HepG2 (cell line): ENCODE measurements around the gene P3H4. TPM values are rescaled to one million over a fixed set of nuclear protein-coding genes. Genes with fewer than 3 reads are reported as not detected.
A peak's percentile ranks its signal among the peaks of the same experiment; 100 is the strongest.

Experiments used
- DRAP1 ChIP-seq: IDR thresholded peaks from 2 replicates; pipeline ENCODE4 v1.6.1; 2016; ENCODE audit warnings: missing genetic modification reagents, missing compliant biosample characterization
- GLMP ChIP-seq: sonication (generic); formaldehyde crosslinking; IDR thresholded peaks from 2 replicates; pipeline ENCODE4 v1.9.0; 2021; ENCODE audit warnings: missing genetic modification reagents, mild to moderate bottlenecking, borderline replicate concordance
- GTF3A ChIP-seq: sonication (generic); formaldehyde crosslinking; conservative IDR thresholded peaks from 2 replicates; pipeline ENCODE4 v1.4.0; 2020; ENCODE audit warnings: mild to moderate bottlenecking, missing genetic modification reagents
- HOXA5 ChIP-seq: sonication (generic); formaldehyde crosslinking; IDR thresholded peaks from 2 replicates; pipeline ENCODE4 v1.4.0; 2020; ENCODE audit warnings: missing genetic modification reagents
- KDM6A ChIP-seq: IDR thresholded peaks from 2 replicates; pipeline ENCODE4 v1.6.1; 2016; ENCODE audit warnings: low read depth
- MAZ ChIP-seq, 2 experiments: sonication (generic) in 1 of 2; formaldehyde crosslinking in 1 of 2; IDR thresholded peaks; 2 replicates each; pipeline versions ENCODE4 v1.5.0 to v1.6.1; 2012 to 2020; ENCODE audit warnings: low read depth in 2 of 2, mild to moderate bottlenecking in 2 of 2, borderline replicate concordance in 1 of 2, improper control_type of control experiment in 1 of 2, low read length in 1 of 2, missing genetic modification reagents in 1 of 2, moderate library complexity in 1 of 2
- PAXIP1 ChIP-seq: sonication (generic); formaldehyde crosslinking; conservative IDR thresholded peaks from 2 replicates; pipeline ENCODE4 v1.4.0; 2020; ENCODE audit warnings: mild to moderate bottlenecking, missing genetic modification reagents, moderate library complexity
- PHF20 ChIP-seq: sonication (generic); formaldehyde crosslinking; IDR thresholded peaks from 2 replicates; pipeline ENCODE4 v1.5.0; 2020; ENCODE audit warnings: mild to moderate bottlenecking, missing genetic modification reagents
- SALL2 ChIP-seq: sonication (generic); formaldehyde crosslinking; IDR thresholded peaks from 2 replicates; pipeline ENCODE4 v1.8.1; 2023; ENCODE audit warnings: mild to moderate bottlenecking, missing genetic modification reagents, inconsistent platforms
- SIN3A ChIP-seq: IDR thresholded peaks from 2 replicates; pipeline ENCODE4 v1.6.1; 2011; ENCODE audit warnings: low read depth, mild to moderate bottlenecking, control low read depth, low read length, borderline replicate concordance
- SOX6 ChIP-seq, 2 experiments: fragments of 450-650 bp in 1 of 2; sonication (generic) in 1 of 2; formaldehyde crosslinking in 1 of 2; IDR thresholded peaks; 2 replicates each; pipeline versions ENCODE4 v1.4.0 to v1.6.1; 2017 to 2020; ENCODE audit warnings: antibody characterized with exemption in 1 of 2, mild to moderate bottlenecking in 1 of 2, missing genetic modification reagents in 1 of 2
- ZBTB1 ChIP-seq: sonication (generic); formaldehyde crosslinking; IDR thresholded peaks from 2 replicates; pipeline ENCODE4 v1.4.0; 2020; ENCODE audit warnings: missing genetic modification reagents, borderline replicate concordance
- ZFP1 ChIP-seq: IDR thresholded peaks from 2 replicates; pipeline ENCODE4 v1.6.1; 2016
- ZMYM3 ChIP-seq: sonication (generic); formaldehyde crosslinking; IDR thresholded peaks from 2 replicates; pipeline ENCODE4 v1.5.1; 2020; ENCODE audit warnings: mild to moderate bottlenecking, missing genetic modification reagents
- ZNF784 ChIP-seq: sonication (generic); formaldehyde crosslinking; IDR thresholded peaks from 2 replicates; pipeline ENCODE4 v1.5.1; 2020; ENCODE audit warnings: missing genetic modification reagents, mild to moderate bottlenecking, borderline replicate concordance
- polyA plus RNA-seq, 8 experiments: library from polyadenylated mRNA; depleted of rRNA in 3 of 8; stranded (reverse) in 7 of 8; unstranded in 1 of 8; fragments of >200 nt; fragmentation: Illumina TruSeq in 4 of 8; extraction: Trizol in 4 of 8; gene quantifications; 2 replicates each; pipeline versions ENCODE4 v1.2.1 to v1.2.3, GENCODE V29; 2011 to 2016; ENCODE audit warnings: low read depth in 4 of 8, missing spikeins in 1 of 8, mixed read lengths in 1 of 8; ENCODE audit not compliant: insufficient read depth in 1 of 8
- total RNA-seq, 5 experiments: library from RNA; depleted of rRNA; stranded (reverse); fragments of >200 nt; fragmentation: Illumina TruSeq; extraction: Trizol; gene quantifications; 2 replicates each; pipeline ENCODE4 v1.2.3, GENCODE V29; 2016; ENCODE audit warnings: low read depth in 1 of 5
- TF ChIP-seq, protein P1 (sequence below): sonication (generic); formaldehyde crosslinking; IDR thresholded peaks from 2 replicates; pipeline ENCODE4 v1.5.0; 2020; ENCODE audit warnings: mild to moderate bottlenecking, missing genetic modification reagents, moderate library complexity
- TF ChIP-seq, protein P2 (sequence below): sonication (generic); formaldehyde crosslinking; IDR thresholded peaks from 2 replicates; pipeline ENCODE4 v1.5.1; 2020; ENCODE audit warnings: mild to moderate bottlenecking, moderate library complexity, missing genetic modification reagents

The P3H4 gene
- total and polyA plus RNA-seq, 2 of the 13 experiments (the other 11 are each of a cell fraction or from before 2014, with no cell fraction given) = 37.1 to 50.6 TPM

DNA sequence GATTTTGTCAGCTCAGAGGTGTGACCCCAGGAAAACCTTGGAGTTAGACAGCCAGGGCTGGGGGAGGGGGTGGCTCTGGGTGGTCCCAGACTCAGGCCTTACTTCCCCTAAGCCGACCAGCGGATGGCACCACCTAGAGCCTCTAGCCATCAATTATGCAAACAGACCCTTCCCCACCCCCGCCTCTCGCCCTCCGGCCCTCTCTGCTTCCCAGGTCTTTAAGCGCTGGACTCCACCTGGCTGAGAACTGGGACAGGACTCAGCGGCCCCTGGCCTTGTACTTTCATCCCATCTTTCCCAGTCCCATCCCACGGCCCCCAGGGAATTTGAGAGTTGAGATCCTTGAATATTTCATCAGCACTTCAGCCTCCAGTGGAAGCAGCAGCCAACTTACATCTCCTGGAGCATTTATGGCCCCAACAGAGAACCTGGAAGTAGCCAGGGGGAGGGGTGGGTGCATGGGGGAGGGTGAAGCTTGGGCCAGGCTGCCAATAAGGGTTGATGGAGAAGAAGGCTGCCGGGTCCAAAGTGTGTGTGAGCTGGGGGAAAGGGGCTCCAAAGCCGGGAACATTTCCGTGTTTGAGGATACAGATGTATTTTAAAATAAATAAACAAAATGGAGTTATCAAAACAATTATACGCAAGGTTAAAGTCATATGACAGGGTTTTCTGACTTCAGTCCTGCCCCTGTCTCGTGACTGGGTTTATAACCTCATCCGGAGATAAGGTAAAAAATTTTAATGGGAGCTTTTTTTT lies 17.8 kb downstream of the P3H4 start (continued):
- TF ChIP-seq, protein P1, sequence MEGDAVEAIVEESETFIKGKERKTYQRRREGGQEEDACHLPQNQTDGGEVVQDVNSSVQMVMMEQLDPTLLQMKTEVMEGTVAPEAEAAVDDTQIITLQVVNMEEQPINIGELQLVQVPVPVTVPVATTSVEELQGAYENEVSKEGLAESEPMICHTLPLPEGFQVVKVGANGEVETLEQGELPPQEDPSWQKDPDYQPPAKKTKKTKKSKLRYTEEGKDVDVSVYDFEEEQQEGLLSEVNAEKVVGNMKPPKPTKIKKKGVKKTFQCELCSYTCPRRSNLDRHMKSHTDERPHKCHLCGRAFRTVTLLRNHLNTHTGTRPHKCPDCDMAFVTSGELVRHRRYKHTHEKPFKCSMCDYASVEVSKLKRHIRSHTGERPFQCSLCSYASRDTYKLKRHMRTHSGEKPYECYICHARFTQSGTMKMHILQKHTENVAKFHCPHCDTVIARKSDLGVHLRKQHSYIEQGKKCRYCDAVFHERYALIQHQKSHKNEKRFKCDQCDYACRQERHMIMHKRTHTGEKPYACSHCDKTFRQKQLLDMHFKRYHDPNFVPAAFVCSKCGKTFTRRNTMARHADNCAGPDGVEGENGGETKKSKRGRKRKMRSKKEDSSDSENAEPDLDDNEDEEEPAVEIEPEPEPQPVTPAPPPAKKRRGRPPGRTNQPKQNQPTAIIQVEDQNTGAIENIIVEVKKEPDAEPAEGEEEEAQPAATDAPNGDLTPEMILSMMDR (CRISPR knock-in tag) = peak; percentile 50
- TF ChIP-seq ZBTB1 = no peak
- 0 out of 2 replicates have a peak, but pooled peaks have one; percentile 8 for TF ChIP-seq SALL2 (CRISPR knock-in tag)
- TF ChIP-seq MAZ (IDR thresholded peaks at IDR 0.05; ENCODE audit: borderline replicate concordance, low read depth, low read length) = 0 out of 2 replicates have a peak, but pooled peaks have one; percentile 22
- no peak for TF ChIP-seq MAZ (CRISPR knock-in tag; IDR thresholded peaks at IDR 0.05; ENCODE audit: low read depth)
- TF ChIP-seq PAXIP1 (CRISPR knock-in tag) = peak; percentile 79
- TF ChIP-seq, protein P2, sequence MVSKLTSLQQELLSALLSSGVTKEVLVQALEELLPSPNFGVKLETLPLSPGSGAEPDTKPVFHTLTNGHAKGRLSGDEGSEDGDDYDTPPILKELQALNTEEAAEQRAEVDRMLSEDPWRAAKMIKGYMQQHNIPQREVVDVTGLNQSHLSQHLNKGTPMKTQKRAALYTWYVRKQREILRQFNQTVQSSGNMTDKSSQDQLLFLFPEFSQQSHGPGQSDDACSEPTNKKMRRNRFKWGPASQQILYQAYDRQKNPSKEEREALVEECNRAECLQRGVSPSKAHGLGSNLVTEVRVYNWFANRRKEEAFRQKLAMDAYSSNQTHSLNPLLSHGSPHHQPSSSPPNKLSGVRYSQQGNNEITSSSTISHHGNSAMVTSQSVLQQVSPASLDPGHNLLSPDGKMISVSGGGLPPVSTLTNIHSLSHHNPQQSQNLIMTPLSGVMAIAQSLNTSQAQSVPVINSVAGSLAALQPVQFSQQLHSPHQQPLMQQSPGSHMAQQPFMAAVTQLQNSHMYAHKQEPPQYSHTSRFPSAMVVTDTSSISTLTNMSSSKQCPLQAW (CRISPR knock-in tag) = 0 out of 2 replicates have a peak, but pooled peaks have one; percentile 13
- TF ChIP-seq GLMP (CRISPR knock-in tag) = no peak
- no peak for TF ChIP-seq ZFP1
- TF ChIP-seq DRAP1 = no peak
- TF ChIP-seq ZNF784 (CRISPR knock-in tag) = 0 out of 2 replicates have a peak, but pooled peaks have one; percentile 5
- 0 out of 2 replicates have a peak, but pooled peaks have one; percentile 10 for TF ChIP-seq ZMYM3 (CRISPR knock-in tag)
- no peak for TF ChIP-seq GTF3A (CRISPR knock-in tag)
- TF ChIP-seq HOXA5 (CRISPR knock-in tag) = 0 out of 2 replicates have a peak, but pooled peaks have one; percentile 9
- 0 out of 2 replicates have a peak, but pooled peaks have one; percentile 3 for TF ChIP-seq PHF20 (CRISPR knock-in tag)
- TF ChIP-seq SOX6 (IDR thresholded peaks at IDR 0.05) = no peak
- TF ChIP-seq SOX6 (CRISPR knock-in tag; IDR thresholded peaks at IDR 0.05) = peak; percentile 46; the same call in 1 of the 2 replicates
- 0 out of 2 replicates have a peak, but pooled peaks have one; percentile 12 for TF ChIP-seq KDM6A (CRISPR knock-in tag)
- 0 out of 2 replicates have a peak, but pooled peaks have one; percentile 1 for TF ChIP-seq SIN3A
